ENCODE data around the gene TRPT1. TPM values are rescaled to one million over a fixed set of nuclear protein-coding genes. Genes with fewer than 3 reads are reported as not detected.

TRPT1 gene
- total and polyA plus RNA-seq, 9 of the 15 experiments (the other 6 are each of a cell fraction or from before 2014, with no cell fraction given), result 4.6 to 41.7 (median 23.1) TPM

DNA sequence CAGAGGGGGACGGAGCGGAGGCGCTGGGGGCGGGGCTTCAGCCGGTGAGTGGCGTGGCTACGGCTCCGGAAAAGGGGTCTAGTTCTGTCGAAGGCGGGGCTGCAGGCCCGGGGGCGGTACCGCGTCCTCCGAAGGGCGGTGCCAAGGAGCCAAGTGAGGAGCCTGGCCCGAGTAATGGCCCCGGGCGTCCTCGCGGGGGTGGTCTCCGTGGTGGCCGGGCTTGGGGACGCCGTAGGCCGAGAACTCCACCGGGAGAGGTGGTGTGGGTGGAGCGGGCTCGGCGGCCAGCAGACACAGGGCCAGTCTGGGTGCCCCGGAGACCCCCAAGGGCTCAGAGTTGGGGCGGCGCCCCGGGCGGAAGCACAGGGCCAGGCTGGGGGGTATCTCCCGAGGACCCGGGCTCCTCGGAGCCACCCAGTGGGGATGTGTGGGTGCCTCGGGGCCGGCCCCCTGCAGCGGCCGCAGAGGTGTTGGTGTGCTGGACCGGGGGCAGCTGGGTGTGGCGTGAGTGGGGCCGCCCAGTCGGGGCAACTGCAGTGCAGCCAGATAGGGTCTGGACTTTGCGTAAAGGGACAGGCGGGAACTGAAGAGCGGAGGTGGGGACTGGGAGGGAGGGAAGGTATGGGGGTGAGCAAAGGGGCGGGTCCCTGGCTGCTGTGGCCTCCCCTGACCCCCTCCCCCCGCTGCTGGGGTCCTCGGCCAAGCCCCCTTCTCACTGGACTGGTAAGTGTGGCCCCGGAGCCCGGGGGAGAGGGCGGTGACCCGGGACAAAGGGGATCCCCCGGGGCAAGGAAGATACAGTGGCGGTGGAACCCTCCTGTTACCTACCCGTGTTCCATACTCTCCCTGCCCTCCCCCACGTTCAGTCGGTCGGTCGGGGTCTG, 15.7 kb upstream of the TRPT1 start (continued):
- TF ChIP-seq CTBP1 (IDR thresholded peaks at IDR 0.05; ENCODE audit: borderline replicate concordance) (no peak), KHSRP (IDR thresholded peaks at IDR 0.05) (no peak), GTF2E2 (tag; IDR thresholded peaks at IDR 0.05) (no peak), PHF20 (IDR thresholded peaks at IDR 0.05; ENCODE audit: partially characterized antibody) (peak; percentile 36), DIDO1 (tag; IDR thresholded peaks at IDR 0.05; ENCODE audit: low read depth) (no peak), KLF6 (CRISPR knock-in tag; IDR thresholded peaks at IDR 0.05; ENCODE audit: borderline replicate concordance) (no peak), HMG20B (CRISPR knock-in tag; IDR thresholded peaks at IDR 0.05) (no peak), CREB1 (IDR thresholded peaks at IDR 0.05) (no peak), CREB1 (CRISPR knock-in tag; IDR thresholded peaks at IDR 0.05) (no peak), SMARCB1 (IDR thresholded peaks at IDR 0.05; ENCODE audit: insufficient read length, low read depth) (peak; percentile 34), NFATC3 (IDR thresholded peaks at IDR 0.05) (no peak), TSC22D4 (tag; IDR thresholded peaks at IDR 0.05) (no peak), CCNT2 (IDR thresholded peaks at IDR 0.05; ENCODE audit: borderline replicate concordance, extremely low read depth, insufficient read length, low read depth, low read length) (peak; percentile 14), ZNF507 (tag; conservative IDR thresholded peaks at IDR 0.05) (no peak), WHSC1 (IDR thresholded peaks at IDR 0.05; ENCODE audit: low read length) (no peak), KDM5B (IDR thresholded peaks at IDR 0.05; ENCODE audit: insufficient replicate concordance, low read depth, low read length) (peak; percentile 65), RBM17 (IDR thresholded peaks at IDR 0.05; ENCODE audit: borderline replicate concordance, low read depth, low read length) (no peak)
- TF ChIP-seq, protein P1, sequence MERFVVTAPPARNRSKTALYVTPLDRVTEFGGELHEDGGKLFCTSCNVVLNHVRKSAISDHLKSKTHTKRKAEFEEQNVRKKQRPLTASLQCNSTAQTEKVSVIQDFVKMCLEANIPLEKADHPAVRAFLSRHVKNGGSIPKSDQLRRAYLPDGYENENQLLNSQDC (CRISPR knock-in tag; IDR thresholded peaks at IDR 0.05), result 0 out of 2 replicates have a peak, but pooled peaks have one; percentile 1
- TF ChIP-seq, protein P2, sequence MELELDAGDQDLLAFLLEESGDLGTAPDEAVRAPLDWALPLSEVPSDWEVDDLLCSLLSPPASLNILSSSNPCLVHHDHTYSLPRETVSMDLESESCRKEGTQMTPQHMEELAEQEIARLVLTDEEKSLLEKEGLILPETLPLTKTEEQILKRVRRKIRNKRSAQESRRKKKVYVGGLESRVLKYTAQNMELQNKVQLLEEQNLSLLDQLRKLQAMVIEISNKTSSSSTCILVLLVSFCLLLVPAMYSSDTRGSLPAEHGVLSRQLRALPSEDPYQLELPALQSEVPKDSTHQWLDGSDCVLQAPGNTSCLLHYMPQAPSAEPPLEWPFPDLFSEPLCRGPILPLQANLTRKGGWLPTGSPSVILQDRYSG (tag; conservative IDR thresholded peaks at IDR 0.05; ENCODE audit: low read depth), result no peak
- TF ChIP-seq, protein P3, sequence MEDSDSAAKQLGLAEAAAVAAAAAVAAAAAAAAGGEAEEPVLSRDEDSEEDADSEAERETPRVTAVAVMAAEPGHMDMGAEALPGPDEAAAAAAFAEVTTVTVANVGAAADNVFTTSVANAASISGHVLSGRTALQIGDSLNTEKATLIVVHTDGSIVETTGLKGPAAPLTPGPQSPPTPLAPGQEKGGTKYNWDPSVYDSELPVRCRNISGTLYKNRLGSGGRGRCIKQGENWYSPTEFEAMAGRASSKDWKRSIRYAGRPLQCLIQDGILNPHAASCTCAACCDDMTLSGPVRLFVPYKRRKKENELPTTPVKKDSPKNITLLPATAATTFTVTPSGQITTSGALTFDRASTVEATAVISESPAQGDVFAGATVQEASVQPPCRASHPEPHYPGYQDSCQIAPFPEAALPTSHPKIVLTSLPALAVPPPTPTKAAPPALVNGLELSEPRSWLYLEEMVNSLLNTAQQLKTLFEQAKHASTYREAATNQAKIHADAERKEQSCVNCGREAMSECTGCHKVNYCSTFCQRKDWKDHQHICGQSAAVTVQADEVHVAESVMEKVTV (CRISPR knock-in tag; IDR thresholded peaks at IDR 0.05), result no peak
- TF ChIP-seq, protein P4, sequence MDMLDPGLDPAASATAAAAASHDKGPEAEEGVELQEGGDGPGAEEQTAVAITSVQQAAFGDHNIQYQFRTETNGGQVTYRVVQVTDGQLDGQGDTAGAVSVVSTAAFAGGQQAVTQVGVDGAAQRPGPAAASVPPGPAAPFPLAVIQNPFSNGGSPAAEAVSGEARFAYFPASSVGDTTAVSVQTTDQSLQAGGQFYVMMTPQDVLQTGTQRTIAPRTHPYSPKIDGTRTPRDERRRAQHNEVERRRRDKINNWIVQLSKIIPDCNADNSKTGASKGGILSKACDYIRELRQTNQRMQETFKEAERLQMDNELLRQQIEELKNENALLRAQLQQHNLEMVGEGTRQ (CRISPR knock-in tag; IDR thresholded peaks at IDR 0.05), result no peak
- TF ChIP-seq, protein P5, sequence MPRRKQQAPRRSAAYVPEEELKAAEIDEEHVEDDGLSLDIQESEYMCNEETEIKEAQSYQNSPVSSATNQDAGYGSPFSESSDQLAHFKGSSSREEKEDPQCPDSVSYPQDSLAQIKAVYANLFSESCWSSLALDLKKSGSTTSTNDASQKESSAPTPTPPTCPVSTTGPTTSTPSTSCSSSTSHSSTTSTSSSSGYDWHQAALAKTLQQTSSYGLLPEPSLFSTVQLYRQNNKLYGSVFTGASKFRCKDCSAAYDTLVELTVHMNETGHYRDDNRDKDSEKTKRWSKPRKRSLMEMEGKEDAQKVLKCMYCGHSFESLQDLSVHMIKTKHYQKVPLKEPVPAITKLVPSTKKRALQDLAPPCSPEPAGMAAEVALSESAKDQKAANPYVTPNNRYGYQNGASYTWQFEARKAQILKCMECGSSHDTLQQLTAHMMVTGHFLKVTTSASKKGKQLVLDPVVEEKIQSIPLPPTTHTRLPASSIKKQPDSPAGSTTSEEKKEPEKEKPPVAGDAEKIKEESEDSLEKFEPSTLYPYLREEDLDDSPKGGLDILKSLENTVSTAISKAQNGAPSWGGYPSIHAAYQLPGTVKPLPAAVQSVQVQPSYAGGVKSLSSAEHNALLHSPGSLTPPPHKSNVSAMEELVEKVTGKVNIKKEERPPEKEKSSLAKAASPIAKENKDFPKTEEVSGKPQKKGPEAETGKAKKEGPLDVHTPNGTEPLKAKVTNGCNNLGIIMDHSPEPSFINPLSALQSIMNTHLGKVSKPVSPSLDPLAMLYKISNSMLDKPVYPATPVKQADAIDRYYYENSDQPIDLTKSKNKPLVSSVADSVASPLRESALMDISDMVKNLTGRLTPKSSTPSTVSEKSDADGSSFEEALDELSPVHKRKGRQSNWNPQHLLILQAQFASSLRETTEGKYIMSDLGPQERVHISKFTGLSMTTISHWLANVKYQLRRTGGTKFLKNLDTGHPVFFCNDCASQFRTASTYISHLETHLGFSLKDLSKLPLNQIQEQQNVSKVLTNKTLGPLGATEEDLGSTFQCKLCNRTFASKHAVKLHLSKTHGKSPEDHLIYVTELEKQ (CRISPR knock-in tag; IDR thresholded peaks at IDR 0.05), result no peak
